Peyer's patch (tissue), 4 donors: ENCODE data around the gene RERG.

Source experiments
- POLR2A ChIP-seq, 2 donors: fragments of 450-650 bp; IDR thresholded peaks; one replicate each; pipeline ENCODE4 v1.5.1; 2017; ENCODE audit warnings: antibody characterized with exemption in 2 of 2, mild to moderate bottlenecking in 2 of 2, moderate library complexity in 2 of 2
- TF ChIP-seq, protein P1 (sequence below), 6 experiments: fragments of 450-650 bp in 4 of 6; fragments of 200-600 bp in 2 of 6; sonication (generic) in 1 of 6; IDR thresholded peaks; one replicate each; pipeline ENCODE4 v1.5.1; 2017 to 2019; ENCODE audit warnings: antibody characterized with exemption in 6 of 6, mild to moderate bottlenecking in 3 of 6, moderate library complexity in 1 of 6

DNA sequence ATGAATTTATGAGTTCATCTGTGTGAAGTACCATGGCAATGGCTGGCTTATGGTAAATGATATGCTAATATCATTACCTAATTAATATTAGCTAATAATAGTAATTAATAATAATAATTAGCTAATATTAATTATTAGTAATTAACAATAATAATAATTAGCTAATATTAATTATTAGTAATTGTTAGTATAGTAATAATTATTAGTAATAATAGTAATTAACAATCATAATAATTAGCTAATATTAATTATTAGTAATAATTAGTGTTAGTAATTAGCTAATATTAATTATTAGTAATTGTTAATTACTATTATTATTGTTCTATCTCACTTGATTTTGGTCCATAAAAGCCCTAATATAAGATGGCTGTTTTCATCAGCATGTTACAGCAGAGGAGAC lies 19.8 kb downstream of the RERG start:
- TF ChIP-seq, protein P1, sequence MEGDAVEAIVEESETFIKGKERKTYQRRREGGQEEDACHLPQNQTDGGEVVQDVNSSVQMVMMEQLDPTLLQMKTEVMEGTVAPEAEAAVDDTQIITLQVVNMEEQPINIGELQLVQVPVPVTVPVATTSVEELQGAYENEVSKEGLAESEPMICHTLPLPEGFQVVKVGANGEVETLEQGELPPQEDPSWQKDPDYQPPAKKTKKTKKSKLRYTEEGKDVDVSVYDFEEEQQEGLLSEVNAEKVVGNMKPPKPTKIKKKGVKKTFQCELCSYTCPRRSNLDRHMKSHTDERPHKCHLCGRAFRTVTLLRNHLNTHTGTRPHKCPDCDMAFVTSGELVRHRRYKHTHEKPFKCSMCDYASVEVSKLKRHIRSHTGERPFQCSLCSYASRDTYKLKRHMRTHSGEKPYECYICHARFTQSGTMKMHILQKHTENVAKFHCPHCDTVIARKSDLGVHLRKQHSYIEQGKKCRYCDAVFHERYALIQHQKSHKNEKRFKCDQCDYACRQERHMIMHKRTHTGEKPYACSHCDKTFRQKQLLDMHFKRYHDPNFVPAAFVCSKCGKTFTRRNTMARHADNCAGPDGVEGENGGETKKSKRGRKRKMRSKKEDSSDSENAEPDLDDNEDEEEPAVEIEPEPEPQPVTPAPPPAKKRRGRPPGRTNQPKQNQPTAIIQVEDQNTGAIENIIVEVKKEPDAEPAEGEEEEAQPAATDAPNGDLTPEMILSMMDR (IDR thresholded peaks at IDR 0.05) = no peak
- TF ChIP-seq POLR2A (IDR thresholded peaks at IDR 0.05) = no peak
